ENCODE data around the gene GLDN.
"Not testable (repeated sequence)": the region's sequence is repeated elsewhere in the genome, so short reads cannot be mapped to it uniquely, and the experiment has no call there.

DNA sequence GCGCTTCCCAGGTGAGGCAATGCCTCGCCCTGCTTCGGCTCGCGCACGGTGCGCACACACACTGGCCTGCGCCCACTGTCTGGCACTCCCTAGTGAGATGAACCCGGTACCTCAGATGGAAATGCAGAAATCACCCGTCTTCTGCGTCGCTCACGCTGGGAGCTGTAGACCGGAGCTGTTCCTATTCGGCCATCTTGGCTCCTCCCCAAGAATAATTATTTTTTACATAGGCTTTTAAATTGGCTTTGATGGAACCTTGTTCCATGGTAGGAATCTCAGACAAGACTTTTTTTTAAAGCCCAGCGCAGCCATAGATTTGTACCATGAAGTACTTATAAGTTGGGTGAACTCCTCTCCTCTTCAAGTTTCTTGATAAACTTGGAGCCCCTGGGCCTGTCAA lies 81.6 kb downstream of the GLDN start:
- not testable (repeated sequence) for TF ChIP-seq ATF1 (CRISPR knock-in tag; IDR thresholded peaks at IDR 0.05)
- TF ChIP-seq, protein P1, sequence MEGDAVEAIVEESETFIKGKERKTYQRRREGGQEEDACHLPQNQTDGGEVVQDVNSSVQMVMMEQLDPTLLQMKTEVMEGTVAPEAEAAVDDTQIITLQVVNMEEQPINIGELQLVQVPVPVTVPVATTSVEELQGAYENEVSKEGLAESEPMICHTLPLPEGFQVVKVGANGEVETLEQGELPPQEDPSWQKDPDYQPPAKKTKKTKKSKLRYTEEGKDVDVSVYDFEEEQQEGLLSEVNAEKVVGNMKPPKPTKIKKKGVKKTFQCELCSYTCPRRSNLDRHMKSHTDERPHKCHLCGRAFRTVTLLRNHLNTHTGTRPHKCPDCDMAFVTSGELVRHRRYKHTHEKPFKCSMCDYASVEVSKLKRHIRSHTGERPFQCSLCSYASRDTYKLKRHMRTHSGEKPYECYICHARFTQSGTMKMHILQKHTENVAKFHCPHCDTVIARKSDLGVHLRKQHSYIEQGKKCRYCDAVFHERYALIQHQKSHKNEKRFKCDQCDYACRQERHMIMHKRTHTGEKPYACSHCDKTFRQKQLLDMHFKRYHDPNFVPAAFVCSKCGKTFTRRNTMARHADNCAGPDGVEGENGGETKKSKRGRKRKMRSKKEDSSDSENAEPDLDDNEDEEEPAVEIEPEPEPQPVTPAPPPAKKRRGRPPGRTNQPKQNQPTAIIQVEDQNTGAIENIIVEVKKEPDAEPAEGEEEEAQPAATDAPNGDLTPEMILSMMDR (IDR thresholded peaks at IDR 0.05) = not testable (repeated sequence)

Measured in WTC11 (cell line).